HFF-Myc (cell line): ENCODE measurements around the gene ADAR.

Experiments used
- DNase-seq: peaks from one replicate; pipeline ENCODE4 v3.0.0-alpha.2; 2011; ENCODE audit warnings: low read depth; ENCODE audit errors: extremely low read depth
- H3K4me3 ChIP-seq: replicated peaks from 2 replicates; pipeline ENCODE4 v1.5.1; 2011; ENCODE audit warnings: low read depth, mild to moderate bottlenecking, control low read depth, low read length
- TF ChIP-seq, protein P1 (sequence below): IDR thresholded peaks from 2 replicates; pipeline ENCODE4 v1.5.1; 2012; ENCODE audit warnings: mild to moderate bottlenecking, low read depth, low read length, control low read depth; ENCODE audit errors: missing control alignments

Gene ADAR

DNA sequence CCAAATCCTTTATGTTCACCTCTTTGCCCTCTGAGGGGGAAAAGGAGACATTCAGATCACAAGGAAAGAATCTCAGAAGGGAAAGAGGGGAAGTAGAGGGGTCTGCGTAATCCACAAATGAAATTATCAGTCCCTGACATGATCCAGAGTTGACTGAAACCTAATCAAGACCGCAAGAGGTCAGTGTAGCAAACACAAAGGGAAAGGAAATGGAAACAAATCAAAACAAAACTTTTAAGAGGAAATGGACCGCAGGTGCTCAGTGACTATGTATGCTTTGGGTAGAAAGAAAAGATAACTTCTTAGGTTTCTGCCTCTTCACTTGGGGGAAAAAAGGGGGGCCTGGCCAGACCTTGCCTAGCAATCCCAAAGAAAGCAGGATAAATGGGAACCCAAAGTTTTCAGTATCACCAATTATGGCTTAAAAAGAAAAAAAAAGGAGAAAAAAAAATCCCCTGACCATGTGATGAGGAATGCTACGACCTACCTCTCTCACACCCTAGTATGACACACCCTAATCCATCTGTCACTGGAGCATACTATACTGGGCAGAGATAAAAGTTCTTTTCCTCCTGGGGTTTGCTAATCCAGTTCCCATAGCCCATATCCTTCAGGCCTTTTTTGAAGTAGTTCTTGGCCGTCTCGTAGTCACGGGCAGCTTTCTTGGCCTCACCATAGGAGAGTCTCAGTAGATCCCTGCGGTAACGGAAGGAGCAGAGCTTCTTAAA lies 23.6 kb downstream of the ADAR start:
- DNase-seq, result no peak
- TF ChIP-seq, protein P1, sequence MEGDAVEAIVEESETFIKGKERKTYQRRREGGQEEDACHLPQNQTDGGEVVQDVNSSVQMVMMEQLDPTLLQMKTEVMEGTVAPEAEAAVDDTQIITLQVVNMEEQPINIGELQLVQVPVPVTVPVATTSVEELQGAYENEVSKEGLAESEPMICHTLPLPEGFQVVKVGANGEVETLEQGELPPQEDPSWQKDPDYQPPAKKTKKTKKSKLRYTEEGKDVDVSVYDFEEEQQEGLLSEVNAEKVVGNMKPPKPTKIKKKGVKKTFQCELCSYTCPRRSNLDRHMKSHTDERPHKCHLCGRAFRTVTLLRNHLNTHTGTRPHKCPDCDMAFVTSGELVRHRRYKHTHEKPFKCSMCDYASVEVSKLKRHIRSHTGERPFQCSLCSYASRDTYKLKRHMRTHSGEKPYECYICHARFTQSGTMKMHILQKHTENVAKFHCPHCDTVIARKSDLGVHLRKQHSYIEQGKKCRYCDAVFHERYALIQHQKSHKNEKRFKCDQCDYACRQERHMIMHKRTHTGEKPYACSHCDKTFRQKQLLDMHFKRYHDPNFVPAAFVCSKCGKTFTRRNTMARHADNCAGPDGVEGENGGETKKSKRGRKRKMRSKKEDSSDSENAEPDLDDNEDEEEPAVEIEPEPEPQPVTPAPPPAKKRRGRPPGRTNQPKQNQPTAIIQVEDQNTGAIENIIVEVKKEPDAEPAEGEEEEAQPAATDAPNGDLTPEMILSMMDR, result no peak
- no peak overlapping the region for H3K4me3 ChIP-seq

- no peak for DNase-seq
- TF ChIP-seq, protein P1, result no peak
- no peak overlapping the region for H3K4me3 ChIP-seq
These were observed 24.2 kb downstream of the ADAR start for GRCh38 chr1:154583773-154584172.

- TF ChIP-seq, protein P1, result no peak
- DNase-seq, result no peak
These were observed 25.1 kb downstream of the ADAR start for GRCh38 chr1:154582885-154583284.

GRCh38 chr1:154581766-154582165 lies 26.2 kb downstream of the ADAR start:
- H3K4me3 ChIP-seq, result no peak overlapping the region
- TF ChIP-seq, protein P1, result no peak
- no peak for DNase-seq

More at GRCh38 chr1:154582885-154583284, 25.1 kb downstream of the ADAR start:
- H3K4me3 ChIP-seq, result no peak overlapping the region

DNA sequence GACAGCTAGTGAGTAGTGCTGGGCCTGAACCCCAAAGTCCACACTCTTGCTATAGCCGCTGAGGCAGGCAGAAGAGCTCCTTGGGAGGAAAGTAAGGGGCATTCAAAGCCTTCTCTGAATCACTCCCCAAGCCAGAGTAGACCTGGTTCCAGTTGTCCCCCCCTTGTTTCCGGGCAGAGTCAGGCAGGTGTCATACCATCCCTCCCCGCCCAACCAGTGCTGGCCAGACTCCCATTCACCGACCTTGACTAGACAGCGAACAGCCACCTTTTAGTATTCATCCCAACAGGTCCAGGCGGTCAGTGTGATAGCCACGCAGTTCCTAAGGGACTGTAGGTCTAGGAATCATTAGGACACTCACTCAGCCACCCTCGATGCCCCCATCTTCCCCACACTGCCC lies 28.6 kb downstream of the ADAR start:
- H3K4me3 ChIP-seq, result no peak overlapping the region
- TF ChIP-seq, protein P1, result no peak
- no peak for DNase-seq

- no peak for DNase-seq
- no peak overlapping the region for H3K4me3 ChIP-seq
- TF ChIP-seq, protein P1, result no peak
These were observed 29.9 kb downstream of the ADAR start for GRCh38 chr1:154578058-154578418.
